Muscle layer of colon (tissue), 2 donors: Measurements from ENCODE around the gene INPP5A.

ENCODE experiments used
- H3K27ac ChIP-seq: one replicate; pipeline ENCODE4 v1.7.0; 2013; ENCODE audit warnings: low read depth, mild to moderate bottlenecking, low read length, moderate library complexity
- H3K27me3 ChIP-seq, 2 donors: one replicate each; pipeline ENCODE4 v1.7.0; 2013; ENCODE audit warnings: low read length in 2 of 2, mild to moderate bottlenecking in 2 of 2; ENCODE audit not compliant: insufficient read depth in 2 of 2, control insufficient read depth in 1 of 2
- H3K36me3 ChIP-seq: one replicate; pipeline ENCODE4 v1.7.0; 2013; ENCODE audit warnings: mild to moderate bottlenecking, low read length; ENCODE audit not compliant: insufficient read depth
- H3K4me1 ChIP-seq: one replicate; pipeline ENCODE4 v1.7.0; 2013; ENCODE audit warnings: mild to moderate bottlenecking, low read length; ENCODE audit not compliant: insufficient read depth
- H3K4me3 ChIP-seq, 2 donors: one replicate each; pipeline ENCODE4 v1.7.0; 2013; ENCODE audit warnings: low read length in 2 of 2, low read depth in 1 of 2, mild to moderate bottlenecking in 1 of 2, moderate library complexity in 1 of 2
- H3K9ac ChIP-seq: one replicate; pipeline ENCODE4 v1.7.0; 2013; ENCODE audit warnings: low read length
- H3K9me3 ChIP-seq: one replicate; pipeline ENCODE4 v1.7.0; 2013; ENCODE audit warnings: mild to moderate bottlenecking, low read length
- donor health status: abdominal sarcoma.
- donor health status: Adenocarcinoma of cecum.

The INPP5A gene

GRCh38 chr10:132716691-132717490 lies 179.3 kb downstream of the INPP5A start:
- Histone ChIP-seq H3K9ac (no peak overlapping the region), H3K27me3 (no peaks in the 10 kb centered on the region), H3K27ac (no peak overlapping the region), H3K9me3 (no peaks in the 10 kb centered on the region), H3K36me3 (peaks cover 4% of the 10 kb centered on the region), H3K4me1 (peaks cover 4% of the 10 kb centered on the region), H3K4me3 (no peak overlapping the region)

- no peaks in the 10 kb centered on the region for H3K9me3 ChIP-seq
- peaks cover 5% of the 10 kb centered on the region for H3K4me1 ChIP-seq
- no peak overlapping the region for H3K4me3 ChIP-seq
- no peak overlapping the region for H3K27ac ChIP-seq
- no peak overlapping the region for H3K9ac ChIP-seq
- H3K27me3 ChIP-seq = no peaks in the 10 kb centered on the region
- peaks cover 14% of the 10 kb centered on the region for H3K36me3 ChIP-seq
Observed at GRCh38 chr10:132721725-132722124, 184.1 kb downstream of the INPP5A start.

DNA sequence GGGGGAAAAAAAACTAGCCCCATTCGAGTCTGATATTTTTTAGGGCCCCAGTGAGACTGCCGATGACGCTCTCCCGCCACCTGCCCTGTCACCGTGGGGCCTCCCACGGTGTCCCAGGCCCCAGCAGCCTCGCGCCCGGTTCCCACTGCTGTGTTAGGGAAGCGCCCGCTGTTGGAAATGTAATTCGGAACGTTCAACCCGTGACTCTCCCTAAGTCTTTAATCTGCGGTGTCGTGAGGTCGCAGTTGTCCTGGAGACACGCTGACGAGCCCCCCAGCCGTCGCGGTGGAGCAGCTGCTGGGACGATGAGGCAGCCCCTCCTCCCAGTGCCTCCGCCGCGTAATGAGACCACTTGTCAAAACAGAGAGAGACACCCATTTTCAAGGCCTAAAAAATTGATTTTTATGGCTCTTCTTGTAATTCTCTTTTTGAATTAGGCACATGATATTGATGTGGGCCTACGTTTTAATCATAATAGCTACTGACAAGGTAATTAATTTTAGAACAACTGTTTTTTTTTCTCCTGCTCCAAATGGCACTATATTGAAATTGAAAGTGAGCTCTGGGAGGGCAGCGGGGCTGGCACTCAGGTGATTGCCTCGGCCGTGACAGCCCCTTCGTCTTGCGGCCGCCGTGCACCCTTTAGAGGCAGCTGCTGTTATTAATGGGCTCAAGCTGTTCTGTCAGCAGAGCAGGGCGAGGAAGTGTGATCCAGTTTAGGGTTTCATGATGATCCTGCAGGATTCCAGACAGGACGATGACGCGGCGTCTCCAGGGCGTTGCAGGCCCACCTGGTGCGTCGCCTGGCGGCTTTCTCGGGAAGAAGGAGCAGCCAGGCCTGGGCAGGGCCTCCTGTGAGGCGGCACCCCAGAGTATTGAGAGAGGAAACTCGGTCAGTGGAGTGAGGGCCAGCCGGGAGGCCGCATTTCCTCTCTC lies 185.1 kb downstream of the INPP5A start:
- no peaks in the 10 kb centered on the region for H3K27me3 ChIP-seq
- peaks cover 22% of the 10 kb centered on the region for H3K36me3 ChIP-seq
- H3K4me3 ChIP-seq = no peak overlapping the region
- peaks cover 5% of the 10 kb centered on the region for H3K4me1 ChIP-seq
- H3K9me3 ChIP-seq = no peaks in the 10 kb centered on the region
- no peak overlapping the region for H3K27ac ChIP-seq
- no peak overlapping the region for H3K9ac ChIP-seq

- peaks cover 28% of the 10 kb centered on the region for H3K36me3 ChIP-seq
- no peaks in the 10 kb centered on the region for H3K9me3 ChIP-seq
- H3K9ac ChIP-seq = no peak overlapping the region
- H3K4me3 ChIP-seq = no peak overlapping the region
- no peak overlapping the region for H3K27ac ChIP-seq
- H3K27me3 ChIP-seq = no peaks in the 10 kb centered on the region
- H3K4me1 ChIP-seq = peaks cover 5% of the 10 kb centered on the region
Observed at GRCh38 chr10:132723330-132723970, 185.9 kb downstream of the INPP5A start.

DNA sequence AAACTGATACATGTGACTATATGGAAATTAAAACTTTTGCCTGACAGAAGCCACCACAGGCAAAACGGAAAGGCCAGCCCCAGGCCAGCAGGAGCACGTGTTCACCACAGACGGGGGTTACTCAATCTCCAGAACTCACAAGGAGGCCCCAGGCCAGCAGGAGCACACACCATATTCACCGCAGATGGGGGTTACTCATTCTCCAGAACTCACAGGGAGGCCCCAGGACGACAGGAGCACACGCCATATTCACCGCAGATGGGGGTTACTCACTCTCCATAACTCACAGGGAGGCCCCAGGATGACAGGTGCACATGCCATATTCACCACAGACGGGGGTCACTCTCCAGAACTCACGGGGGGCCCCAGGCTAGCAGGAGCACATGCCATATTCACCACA lies 186.9 kb downstream of the INPP5A start:
- no peaks in the 10 kb centered on the region for H3K27me3 ChIP-seq
- no peaks in the 10 kb centered on the region for H3K9me3 ChIP-seq
- H3K4me1 ChIP-seq = peaks cover 5% of the 10 kb centered on the region
- H3K9ac ChIP-seq = no peak overlapping the region
- no peak overlapping the region for H3K27ac ChIP-seq
- H3K4me3 ChIP-seq = no peak overlapping the region
- H3K36me3 ChIP-seq = peaks cover 28% of the 10 kb centered on the region

- H3K4me3 ChIP-seq = no peak overlapping the region
- H3K27ac ChIP-seq = no peak overlapping the region
- no peaks in the 10 kb centered on the region for H3K27me3 ChIP-seq
- peaks cover 5% of the 10 kb centered on the region for H3K4me1 ChIP-seq
- no peak overlapping the region for H3K9ac ChIP-seq
- H3K36me3 ChIP-seq = peaks cover 28% of the 10 kb centered on the region
- no peaks in the 10 kb centered on the region for H3K9me3 ChIP-seq
Observed at GRCh38 chr10:132725202-132725601, 187.6 kb downstream of the INPP5A start.

DNA sequence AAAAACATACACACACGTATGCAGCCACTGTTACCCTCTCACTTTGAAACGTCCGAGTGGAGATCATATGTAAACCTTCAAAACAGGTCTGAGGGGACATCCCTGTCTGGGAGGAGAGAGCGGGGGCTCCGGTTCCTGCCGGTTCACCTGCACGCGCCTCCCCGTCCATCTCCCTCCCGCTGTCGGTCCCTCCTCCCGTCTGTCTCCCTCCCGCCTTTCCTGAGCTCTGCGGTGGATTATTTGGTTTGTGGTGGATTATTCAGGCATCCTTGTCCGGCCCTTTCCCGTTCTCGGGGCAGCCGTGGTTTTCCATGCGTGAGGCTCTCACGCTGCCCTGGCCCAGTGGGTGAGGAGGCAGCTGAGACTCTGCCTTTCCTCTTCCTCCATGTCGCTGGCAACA lies 188.6 kb downstream of the INPP5A start:
- Histone ChIP-seq H3K27ac (no peak overlapping the region), H3K27me3 (no peaks in the 10 kb centered on the region), H3K9me3 (no peaks in the 10 kb centered on the region), H3K4me3 (no peak overlapping the region), H3K9ac (no peak overlapping the region), H3K36me3 (peaks cover 28% of the 10 kb centered on the region), H3K4me1 (peaks cover 5% of the 10 kb centered on the region)

DNA sequence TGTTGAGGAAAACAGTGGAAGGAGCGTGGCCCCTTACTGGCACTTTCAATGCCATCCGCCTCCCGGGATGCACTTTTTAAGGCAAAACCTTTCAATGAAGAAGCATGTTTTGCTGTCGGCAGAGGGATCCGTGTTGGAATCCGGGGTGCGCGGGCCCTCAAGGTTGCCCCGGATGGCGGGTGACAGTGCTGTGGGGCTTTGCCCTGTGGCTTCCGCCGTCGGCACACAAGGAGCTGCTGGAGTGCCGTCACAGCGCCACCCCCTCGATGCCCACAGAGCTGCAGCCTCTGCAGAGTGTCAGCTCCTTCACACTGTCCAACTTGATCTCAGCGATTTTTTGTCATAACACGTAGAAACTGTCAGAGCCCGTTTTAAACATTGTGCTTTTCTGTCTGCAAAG lies 189.4 kb downstream of the INPP5A start:
- peaks cover 28% of the 10 kb centered on the region for H3K36me3 ChIP-seq
- no peak overlapping the region for H3K9ac ChIP-seq
- H3K27me3 ChIP-seq = no peaks in the 10 kb centered on the region
- no peak overlapping the region for H3K4me3 ChIP-seq
- no peaks in the 10 kb centered on the region for H3K9me3 ChIP-seq
- H3K4me1 ChIP-seq = peaks cover under 1% of the 10 kb centered on the region
- H3K27ac ChIP-seq = no peak overlapping the region

- H3K36me3 ChIP-seq = peaks cover 28% of the 10 kb centered on the region
- no peaks in the 10 kb centered on the region for H3K4me1 ChIP-seq
- no peaks in the 10 kb centered on the region for H3K27me3 ChIP-seq
- no peak overlapping the region for H3K9ac ChIP-seq
- H3K4me3 ChIP-seq = no peak overlapping the region
- no peaks in the 10 kb centered on the region for H3K9me3 ChIP-seq
- no peak overlapping the region for H3K27ac ChIP-seq
Observed at GRCh38 chr10:132727411-132727810, 189.8 kb downstream of the INPP5A start.

- no peak overlapping the region for H3K4me3 ChIP-seq
- H3K9ac ChIP-seq = no peak overlapping the region
- H3K27me3 ChIP-seq = no peaks in the 10 kb centered on the region
- H3K9me3 ChIP-seq = no peaks in the 10 kb centered on the region
- no peaks in the 10 kb centered on the region for H3K4me1 ChIP-seq
- H3K36me3 ChIP-seq = peaks cover 28% of the 10 kb centered on the region
- H3K27ac ChIP-seq = no peak overlapping the region
Observed at GRCh38 chr10:132728321-132728720, 190.7 kb downstream of the INPP5A start.

DNA sequence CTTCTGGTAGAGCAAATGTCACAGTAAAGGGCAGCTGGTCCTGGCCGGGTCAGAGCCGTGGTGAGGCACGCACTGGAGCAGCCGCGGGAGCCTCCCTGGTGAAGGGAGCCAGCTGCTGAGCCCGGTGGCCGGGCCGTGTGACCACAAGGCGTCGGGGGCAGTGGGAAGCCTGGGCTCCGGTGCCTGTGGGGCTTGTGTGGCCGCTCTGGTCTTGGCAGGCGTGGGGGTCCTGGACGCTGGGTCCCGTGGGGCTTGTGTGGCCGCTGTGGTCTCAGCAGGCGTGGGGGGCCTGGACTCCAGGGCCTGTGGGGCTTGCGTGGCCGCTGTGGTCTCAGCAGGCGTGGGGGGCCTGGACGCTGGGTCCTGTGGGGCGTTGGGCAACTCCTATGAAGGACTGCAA lies 191.2 kb downstream of the INPP5A start:
- Histone ChIP-seq H3K4me3 (no peak overlapping the region), H3K36me3 (peaks cover 28% of the 10 kb centered on the region), H3K9ac (no peak overlapping the region), H3K27me3 (no peaks in the 10 kb centered on the region), H3K9me3 (no peaks in the 10 kb centered on the region), H3K27ac (no peak overlapping the region), H3K4me1 (no peaks in the 10 kb centered on the region)
